ENCODE measurements around the gene CSHL1.
"Not testable (repeated sequence)": the region's sequence is repeated elsewhere in the genome, so short reads cannot be mapped to it uniquely, and the experiment has no call there.

GRCh38 chr17:63873577-63873976, 37.5 kb downstream of the CSHL1 start, which contains the start of gene CSH2:
- TF ChIP-seq ZNF699 (CRISPR knock-in tag; IDR thresholded peaks at IDR 0.05; ENCODE audit: insufficient replicate concordance); MXD1 (CRISPR knock-in tag; IDR thresholded peaks at IDR 0.05; ENCODE audit: borderline replicate concordance, poor library complexity, severe bottlenecking); TAF1 (IDR thresholded peaks at IDR 0.05; ENCODE audit: control insufficient read depth, extremely low read depth, insufficient read depth, low read length, severe bottlenecking); MAX (CRISPR knock-in tag; IDR thresholded peaks at IDR 0.05); CTCF (IDR thresholded peaks at IDR 0.05 in 2 of 3, conservative IDR thresholded peaks at IDR 0.05 in 1 of 3; ENCODE audit: insufficient read depth in 2 of 3, low read depth in 1 of 3, low read length in 3 of 3); PCBP2 (IDR thresholded peaks at IDR 0.05; ENCODE audit: low read depth, low read length, poor library complexity, severe bottlenecking); ZNF24 (IDR thresholded peaks at IDR 0.05); POLR2AphosphoS5 (IDR thresholded peaks at IDR 0.05; ENCODE audit: control insufficient read depth, insufficient read depth, low read depth, low read length); IRF9 (tag; IDR thresholded peaks at IDR 0.05): not testable (repeated sequence)

All from K562 (cell line).